Stimulated activated CD4-positive, alpha-beta T cell treated with anti-CD3 and anti-CD28 coated beads, TNF-alpha, amount 100 ng/mL, for 4 hours (primary cell): ENCODE data around the gene MRPL12.

Experiments used
- DNase-seq, 3 experiments: peaks; one replicate each; pipeline ENCODE4 v3.0.0-alpha.2; 2020; ENCODE audit warnings: low read depth in 3 of 3

MRPL12 gene

DNA sequence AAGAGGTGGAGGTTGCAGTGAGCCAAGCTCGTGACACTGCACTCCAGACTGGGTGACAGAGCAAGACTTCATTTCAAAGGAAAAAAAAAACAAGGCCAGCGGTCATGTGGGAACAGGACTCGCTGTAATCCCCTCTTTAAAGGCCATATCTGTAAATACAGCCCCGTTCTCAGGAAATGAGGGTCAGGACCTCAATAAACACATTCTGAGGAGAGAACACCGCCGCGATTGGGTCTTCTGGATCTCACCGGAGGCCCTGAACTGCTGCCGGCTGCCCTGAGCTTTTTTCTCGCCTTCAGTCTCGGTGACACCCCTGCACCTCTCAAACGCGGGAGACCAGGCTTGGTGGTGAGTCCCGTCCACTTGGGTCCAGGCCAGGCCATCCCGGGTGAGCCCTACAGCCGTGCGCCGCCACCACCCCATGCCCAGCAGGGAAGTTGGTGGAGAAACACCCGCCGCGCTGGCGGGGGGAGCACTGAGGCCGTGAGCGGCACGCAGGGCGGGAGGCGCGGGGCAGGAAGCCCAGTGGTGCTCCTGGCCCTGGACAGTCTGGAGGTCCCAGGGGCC, 37.3 kb downstream of the MRPL12 start:
- DNase-seq = no peak

DNA sequence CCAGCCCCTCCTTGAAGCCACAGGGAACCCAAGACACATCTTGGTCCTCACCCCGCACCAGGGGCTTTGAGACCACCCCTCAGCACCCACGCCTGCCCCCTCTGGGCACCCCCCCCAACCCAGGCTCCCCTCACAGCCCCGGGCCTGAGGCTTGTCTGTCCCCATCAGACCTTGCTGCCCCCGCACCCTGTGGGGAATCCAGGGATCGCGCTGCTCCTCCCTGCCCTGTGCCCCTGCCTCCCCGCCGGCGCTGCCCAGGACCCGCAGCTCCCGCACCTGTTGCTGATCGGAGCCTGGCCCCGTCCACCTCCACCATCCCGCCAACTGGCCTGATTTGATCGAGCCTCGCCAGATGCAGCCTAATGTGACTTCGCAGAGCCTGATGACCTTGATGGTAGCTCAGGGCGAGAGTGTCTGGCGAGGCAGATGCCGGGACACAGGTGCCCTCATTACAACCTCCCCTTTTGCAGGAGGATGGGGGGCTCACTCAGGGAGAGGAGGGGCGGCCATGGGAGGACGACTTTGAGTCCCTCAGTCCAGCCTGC, 38.0 kb downstream of the MRPL12 start:
- DNase-seq = no peak

DNA sequence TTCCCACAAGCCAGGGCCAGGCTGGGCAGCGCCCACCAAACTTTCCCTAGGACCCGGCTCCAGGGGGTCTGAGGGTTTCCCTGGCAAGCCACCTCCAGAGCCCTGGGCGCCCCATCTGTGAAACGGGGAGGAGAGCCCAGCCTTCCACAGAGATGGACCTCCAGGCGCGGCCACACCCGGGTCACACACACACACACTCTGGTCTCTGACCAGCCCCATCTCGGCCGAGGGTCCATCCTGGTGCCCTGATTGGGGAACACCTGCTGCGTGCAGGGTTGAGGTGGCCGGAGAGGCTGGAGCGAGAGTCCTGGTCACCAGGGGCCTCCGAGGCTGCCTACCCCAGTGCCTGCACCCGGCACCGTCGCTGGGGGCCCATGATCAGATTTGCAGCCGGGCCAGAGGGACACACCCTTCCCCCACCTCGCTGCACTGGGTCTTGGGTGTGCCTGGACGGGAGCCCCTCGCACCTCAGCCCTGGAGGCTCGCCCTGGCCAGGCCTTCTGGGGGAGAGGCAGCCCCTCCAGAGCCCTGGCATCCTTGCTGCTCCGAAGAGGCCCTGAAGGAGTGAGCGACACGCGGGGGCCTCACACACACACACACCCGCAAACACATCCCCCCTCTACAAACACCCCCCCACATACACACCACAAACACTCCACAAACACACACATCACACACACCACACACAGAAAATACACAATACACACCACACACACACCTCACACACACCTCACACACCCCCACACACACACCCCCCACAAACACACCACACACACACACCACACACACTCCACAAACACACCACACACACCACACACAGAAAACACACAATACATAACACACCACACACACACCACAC, 38.7 kb downstream of the MRPL12 start:
- DNase-seq = no peak
